Esophagus muscularis mucosa (tissue), 4 donors: ENCODE results near the gene TUBGCP6. TPM values are rescaled to one million over a fixed set of nuclear protein-coding genes. Genes with fewer than 3 reads are reported as not detected.
A peak's percentile ranks its signal among the peaks of the same experiment; 100 is the strongest.

ENCODE experiments used
- DNase-seq: peaks from one replicate; pipeline ENCODE4 v3.0.0-alpha.2; 2017; ENCODE audit errors: extremely low spot score
- H3K27ac ChIP-seq, 4 donors: fragments of 200-600 bp; sonication (generic); replicated peaks in 1 of 4; 1 replicate in 3 of 4; 2 replicates in 1 of 4; pipeline ENCODE4 v1.5.1; 2016 to 2019; ENCODE audit warnings: mild to moderate bottlenecking in 1 of 4
- H3K27me3 ChIP-seq, 4 donors: fragments of 200-600 bp; sonication (generic); one replicate each; pipeline versions ENCODE4 v1.5.1 to v1.6.0; 2016 to 2019
- H3K36me3 ChIP-seq, 4 donors: fragments of 200-600 bp; sonication (generic); one replicate each; pipeline ENCODE4 v1.5.1; 2016 to 2019
- H3K4me1 ChIP-seq, 4 donors: fragments of 200-600 bp; sonication (generic); one replicate each; pipeline ENCODE4 v1.5.1; 2016 to 2019
- H3K4me3 ChIP-seq, 4 donors: fragments of 200-600 bp; sonication (generic); 1 replicate in 2 of 4; 2 replicates in 2 of 4; pipeline ENCODE4 v1.5.1; 2016 to 2019; ENCODE audit warnings: mild to moderate bottlenecking in 4 of 4, moderate library complexity in 1 of 4
- H3K9me3 ChIP-seq, 4 donors: fragments of 200-600 bp; sonication (generic); 1 replicate in 3 of 4; 2 replicates in 1 of 4; pipeline ENCODE4 v1.5.1; 2016 to 2019
- EP300 ChIP-seq: sonication (generic); formaldehyde crosslinking; IDR thresholded peaks from one replicate; pipeline ENCODE4 v1.6.1; 2017; ENCODE audit warnings: antibody characterized with exemption
- POLR2A ChIP-seq: fragments of 450-650 bp; IDR thresholded peaks from one replicate; pipeline ENCODE4 v1.6.1; 2017; ENCODE audit warnings: antibody characterized with exemption, moderate library complexity, mild to moderate bottlenecking, low read depth
- POLR2AphosphoS5 ChIP-seq, 2 donors: sonication (generic); formaldehyde crosslinking; IDR thresholded peaks; one replicate each; pipeline ENCODE4 v1.6.1; 2017; ENCODE audit warnings: antibody characterized with exemption in 2 of 2
- WGBS: methylation state at CpG from one replicate; pipeline ENCODE4 v1.1.5; 2018; 5-methylcytosine and 5-hydroxymethylcytosine counted together
- intact Hi-C: fragments of 100-400 bp; cut with DNase I; formaldehyde crosslinking; loops from one replicate; pipeline ENCODE4 v1.15.1; 2023
- total RNA-seq, 4 donors: library from RNA; depleted of rRNA; stranded (reverse); fragments of >200 nt; gene quantifications; one replicate each; pipeline versions ENCODE4 v1.1.0 to v1.2.1, GENCODE V29; 2016
- TF ChIP-seq, protein P1 (sequence below), 3 experiments: fragments of 200-600 bp in 2 of 3; fragments of 450-650 bp in 1 of 3; sonication (generic) in 2 of 3; IDR thresholded peaks; one replicate each; pipeline ENCODE4 v1.5.1; 2017 to 2019; ENCODE audit warnings: antibody characterized with exemption in 3 of 3, mild to moderate bottlenecking in 2 of 3, moderate library complexity in 1 of 3

TUBGCP6 gene
- total RNA-seq, 4 donors from 2014 or later, result 20.2 to 38.0 (median 30.0) TPM

GRCh38 chr22:50173311-50173982, 71.4 kb downstream of the TUBGCP6 start:
- Histone ChIP-seq H3K36me3 (no peaks in the 10 kb centered on the region), H3K4me1 (peaks cover 11 to 28% (median 18%) of the 10 kb centered on the region in 4 donors), H3K4me3 (no peak overlapping the region), H3K27ac (no peak overlapping the region), H3K27me3 (peaks cover 3 to 92% (median 20%) of the 10 kb centered on the region in 4 donors), H3K9me3 (no peaks in the 10 kb centered on the region)
- no peak for DNase-seq
- intact Hi-C loops, result no loop called here
- WGBS, result 82% methylated on average over 26 of the region's 26 CpGs
- TF ChIP-seq, protein P1, sequence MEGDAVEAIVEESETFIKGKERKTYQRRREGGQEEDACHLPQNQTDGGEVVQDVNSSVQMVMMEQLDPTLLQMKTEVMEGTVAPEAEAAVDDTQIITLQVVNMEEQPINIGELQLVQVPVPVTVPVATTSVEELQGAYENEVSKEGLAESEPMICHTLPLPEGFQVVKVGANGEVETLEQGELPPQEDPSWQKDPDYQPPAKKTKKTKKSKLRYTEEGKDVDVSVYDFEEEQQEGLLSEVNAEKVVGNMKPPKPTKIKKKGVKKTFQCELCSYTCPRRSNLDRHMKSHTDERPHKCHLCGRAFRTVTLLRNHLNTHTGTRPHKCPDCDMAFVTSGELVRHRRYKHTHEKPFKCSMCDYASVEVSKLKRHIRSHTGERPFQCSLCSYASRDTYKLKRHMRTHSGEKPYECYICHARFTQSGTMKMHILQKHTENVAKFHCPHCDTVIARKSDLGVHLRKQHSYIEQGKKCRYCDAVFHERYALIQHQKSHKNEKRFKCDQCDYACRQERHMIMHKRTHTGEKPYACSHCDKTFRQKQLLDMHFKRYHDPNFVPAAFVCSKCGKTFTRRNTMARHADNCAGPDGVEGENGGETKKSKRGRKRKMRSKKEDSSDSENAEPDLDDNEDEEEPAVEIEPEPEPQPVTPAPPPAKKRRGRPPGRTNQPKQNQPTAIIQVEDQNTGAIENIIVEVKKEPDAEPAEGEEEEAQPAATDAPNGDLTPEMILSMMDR (IDR thresholded peaks at IDR 0.05), result no peak
- TF ChIP-seq EP300, result no peak
- no peak for TF ChIP-seq POLR2A
- no peak for TF ChIP-seq POLR2AphosphoS5 (IDR thresholded peaks at IDR 0.05)

GRCh38 chr22:50171965-50172421, 72.8 kb downstream of the TUBGCP6 start:
- 76% methylated on average over 11 of the region's 13 CpGs for WGBS
- Histone ChIP-seq H3K27ac (no peak overlapping the region), H3K4me3 (no peak overlapping the region), H3K9me3 (no peaks in the 10 kb centered on the region), H3K27me3 (peaks cover 3 to 78% (median 9%) of the 10 kb centered on the region in 4 donors), H3K36me3 (no peaks in the 10 kb centered on the region), H3K4me1 (peaks cover 11 to 20% (median 18%) of the 10 kb centered on the region in 4 donors)
- intact Hi-C loops, result no loop called here
- no peak for DNase-seq
- TF ChIP-seq, protein P1 (IDR thresholded peaks at IDR 0.05), result no peak
- TF ChIP-seq EP300, result no peak

- no peak overlapping the region for H3K27ac ChIP-seq
- peak overlapping the region in 2 of 4 donors; percentile 56 to 64 for H3K4me3 ChIP-seq
- intact Hi-C loops, result no loop called here
- WGBS, result 77% methylated on average over 9 of the region's 15 CpGs
- no peak for DNase-seq
- peaks cover 11 to 20% (median 18%) of the 10 kb centered on the region in 4 donors for H3K4me1 ChIP-seq
- no peaks in the 10 kb centered on the region for H3K9me3 ChIP-seq
- peaks cover 3 to 72% (median 9%) of the 10 kb centered on the region in 4 donors for H3K27me3 ChIP-seq
- H3K36me3 ChIP-seq, result no peaks in the 10 kb centered on the region
- TF ChIP-seq EP300 (no peak), POLR2A (no peak), POLR2AphosphoS5 (IDR thresholded peaks at IDR 0.05) (no peak)
- TF ChIP-seq, protein P1 (IDR thresholded peaks at IDR 0.05), result no peak
Measured at GRCh38 chr22:50171319-50171964, 73.4 kb downstream of the TUBGCP6 start.

GRCh38 chr22:50170453-50171318, 74.1 kb downstream of the TUBGCP6 start, which contains the start of gene PANX2:
PANX2 (plus strand) TSS chr22:50170731; CDS start chr22:50170731, 0 bp downstream.
- TF ChIP-seq, protein P1 (IDR thresholded peaks at IDR 0.05), result no peak
- no peak for TF ChIP-seq POLR2A
- no peak for TF ChIP-seq EP300
- no peak for TF ChIP-seq POLR2AphosphoS5 (IDR thresholded peaks at IDR 0.05)
- H3K4me1 ChIP-seq, result peaks cover 11 to 20% (median 18%) of the 10 kb centered on the region in 4 donors
- no peaks in the 10 kb centered on the region for H3K36me3 ChIP-seq
- 48% methylated on average over 5 of the region's 105 CpGs for WGBS
- peaks cover 3 to 65% (median 9%) of the 10 kb centered on the region in 4 donors for H3K27me3 ChIP-seq
- intact Hi-C loops, result no loop called here
- DNase-seq, result no peak
- no peaks in the 10 kb centered on the region for H3K9me3 ChIP-seq
- H3K27ac ChIP-seq, result no peak within 1 kb of the TSS
- peak within 1 kb of the TSS; percentile 53 to 64 (median 58) for H3K4me3 ChIP-seq
